H1 (cell line): Measurements from ENCODE around the gene PDP2. TPM values are rescaled to one million over a fixed set of nuclear protein-coding genes. Genes with fewer than 3 reads are reported as not detected.

Experiments used
- BCL11A ChIP-seq, 2 experiments: IDR thresholded peaks; one replicate each; pipeline ENCODE4 v1.6.1; 2011; ENCODE audit warnings: low read depth in 2 of 2, low read length in 2 of 2, mild to moderate bottlenecking in 2 of 2
- CBX5 ChIP-seq: fragments of 300-800, 300-1000 bp; sonication (generic); IDR thresholded peaks from 2 replicates; pipeline ENCODE4 v1.7.1; 2016; ENCODE audit warnings: antibody characterized with exemption, low read length, low read depth
- HDAC6 ChIP-seq: IDR thresholded peaks from one replicate; pipeline ENCODE4 v1.7.1; 2012; ENCODE audit warnings: low read depth, mild to moderate bottlenecking, inconsistent platforms, low read length, moderate library complexity
- SIN3A ChIP-seq, 2 experiments: IDR thresholded peaks in 1 of 2; conservative IDR thresholded peaks in 1 of 2; 2 replicates each; pipeline ENCODE4 v1.6.1; 2011 to 2012; ENCODE audit warnings: low read length in 2 of 2, improper control_type of control experiment in 1 of 2, low read depth in 1 of 2, mild to moderate bottlenecking in 1 of 2
- SP4 ChIP-seq: IDR thresholded peaks from 2 replicates; pipeline ENCODE4 v1.6.1; 2012; ENCODE audit warnings: low read length, inconsistent platforms
- polyA plus RNA-seq, 7 experiments: library from polyadenylated mRNA; depleted of rRNA in 3 of 7; stranded (reverse) in 5 of 7; unstranded in 2 of 7; fragments of >200 nt in 5 of 7; fragments of 200-250 nt in 2 of 7; gene quantifications; 1 replicate in 5 of 7; 2 replicates in 1 of 7; 4 replicates in 1 of 7; pipeline versions ENCODE4 v1.2.1 to v1.2.3, GENCODE V29; 2011 to 2013; ENCODE audit warnings: missing spikeins in 2 of 7, mixed read lengths in 2 of 7
- total RNA-seq: library from RNA; stranded (reverse); fragmentation: NEBNext Ultra II Directional; extraction: Animal tissue kit (Norgen Biotek cat#: 25700); gene quantifications from 2 replicates; pipeline ENCODE4 v1.2.1, GENCODE V29; 2021

PDP2 gene
- total and polyA plus RNA-seq, 2 of the 8 experiments (the other 6 are each of a cell fraction or from before 2014, with no cell fraction given) = 11.7 to 36.5 TPM

DNA sequence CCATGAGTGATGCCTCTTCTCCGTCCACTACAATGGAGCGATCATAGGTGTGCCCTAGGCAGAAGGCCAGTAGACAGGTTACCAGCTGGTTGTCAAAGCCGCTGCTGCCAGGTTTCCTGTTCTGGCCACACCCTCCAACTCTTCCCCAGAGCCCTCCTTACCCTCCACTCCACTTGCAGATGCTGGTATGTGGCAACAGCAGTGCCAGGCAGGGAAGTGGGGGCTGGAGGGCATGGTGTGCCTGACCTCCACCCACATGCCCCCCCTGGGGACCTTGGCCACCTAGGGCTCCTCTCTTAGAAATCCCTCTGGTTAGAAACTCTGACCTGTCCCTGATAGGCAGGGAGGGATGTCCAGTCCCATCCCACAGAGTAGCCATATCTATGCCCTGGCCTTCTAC lies 43.6 kb downstream of the PDP2 start (continued):
- TF ChIP-seq SIN3A (conservative IDR thresholded peaks at IDR 0.05 in 1 of 2, IDR thresholded peaks at IDR 0.05 in 1 of 2; ENCODE audit: low read depth in 1 of 2, low read length in 2 of 2) (no peak), HDAC6 (no peak), BCL11A (IDR thresholded peaks at IDR 0.05; ENCODE audit: low read depth in 2 of 2, low read length in 2 of 2) (no peak), SP4 (no peak), CBX5 (no peak)
- TF ChIP-seq, all 59 proteins: peak for 0
